Karpas-422 (cell line): ENCODE measurements around the gene ANG. TPM values are rescaled to one million over a fixed set of nuclear protein-coding genes. Genes with fewer than 3 reads are reported as not detected.
"Not testable (repeated sequence)": the region's sequence is repeated elsewhere in the genome, so short reads cannot be mapped to it uniquely, and the experiment has no call there.

ENCODE experiments used
- DNase-seq: peaks from one replicate; pipeline ENCODE4 v3.0.0-alpha.2; 2015
- H2AFZ ChIP-seq: fragments of 200-600 bp; sonication (generic); 2 replicates; pipeline ENCODE4 v1.6.1; 2014; ENCODE audit warnings: antibody characterized with exemption, low read length, mixed read lengths
- H3K27ac ChIP-seq: fragments of 200-600 bp; sonication (generic); 2 replicates; pipeline ENCODE4 v1.5.1; 2014; ENCODE audit warnings: mild to moderate bottlenecking, low read length, moderate library complexity
- H3K27me3 ChIP-seq: fragments of 200-600 bp; sonication (generic); 2 replicates; pipeline ENCODE4 v1.6.1; 2014; ENCODE audit warnings: low read length, mixed read lengths
- H3K36me3 ChIP-seq: fragments of 200-600 bp; sonication (generic); 2 replicates; pipeline ENCODE4 v1.6.1; 2014; ENCODE audit warnings: low read length, mixed read lengths; ENCODE audit not compliant: insufficient read depth
- H3K4me1 ChIP-seq: fragments of 200-600 bp; sonication (generic); 2 replicates; pipeline ENCODE4 v1.6.1; 2014; ENCODE audit warnings: mild to moderate bottlenecking, low read length, mixed read lengths
- H3K4me2 ChIP-seq: fragments of 200-600 bp; sonication (generic); 2 replicates; pipeline ENCODE4 v1.6.1; 2014; ENCODE audit warnings: low read length, low read depth, mild to moderate bottlenecking; ENCODE audit not compliant: poor library complexity, severe bottlenecking
- H3K4me3 ChIP-seq: fragments of 200-600 bp; sonication (generic); 2 replicates; pipeline ENCODE4 v1.5.1; 2014; ENCODE audit warnings: mild to moderate bottlenecking, antibody characterized with exemption, low read length, mixed read lengths
- H3K79me2 ChIP-seq: fragments of 200-600 bp; sonication (generic); 2 replicates; pipeline ENCODE4 v1.6.1; 2014; ENCODE audit warnings: mild to moderate bottlenecking, low read length, mixed read lengths
- H3K9ac ChIP-seq: fragments of 200-600 bp; sonication (generic); 2 replicates; pipeline ENCODE4 v1.6.0; 2014; ENCODE audit warnings: low read length
- H3K9me2 ChIP-seq: fragments of 200-600 bp; sonication (generic), shearing (Covaris generic); replicated peaks from 2 replicates; pipeline ENCODE4 v1.6.0; 2014; ENCODE audit warnings: mild to moderate bottlenecking, low read length, moderate library complexity; ENCODE audit not compliant: insufficient read depth
- H3K9me3 ChIP-seq: fragments of 300-700, 200-600 bp; sonication (generic); 2 replicates; pipeline ENCODE4 v1.6.1; 2014; ENCODE audit warnings: low read length, mixed read lengths
- H4K20me1 ChIP-seq: fragments of 200-600 bp; sonication (generic); 2 replicates; pipeline ENCODE4 v1.6.1; 2014; ENCODE audit warnings: mild to moderate bottlenecking, antibody characterized with exemption, low read length, low read depth; ENCODE audit not compliant: insufficient read depth
- small RNA-seq: library from RNA; depleted of rRNA; stranded (forward); fragments of <200 nt; gene quantifications from one replicate; pipeline ENCODE3, GENCODE V24; 2014
- total RNA-seq: library from RNA; depleted of rRNA; stranded (reverse); fragments of >200 nt; shearing (Covaris generic); gene quantifications from 2 replicates; pipeline ENCODE4 v1.2.3, GENCODE V29; 2014; ENCODE audit warnings: low replicate concordance; rRNA removed

The ANG gene
- total RNA-seq, 1 experiment from 2014 or later, result 1.9 TPM

GRCh38 chr14:20732979-20733635 is 44.5 kb downstream of the ANG start:
- no peak for DNase-seq
- Histone ChIP-seq H3K4me3 (no peak overlapping the region), H3K9ac (no peak overlapping the region), H3K79me2 (no peaks in the 10 kb centered on the region), H3K27me3 (no peaks in the 10 kb centered on the region; the same call in 1 of the 2 replicates), H2AFZ (no peak overlapping the region), H4K20me1 (no peaks in the 10 kb centered on the region), H3K27ac (no peak overlapping the region), H3K36me3 (no peaks in the 10 kb centered on the region), H3K9me3 (no peaks in the 10 kb centered on the region), H3K9me2 (no peaks in the 10 kb centered on the region), H3K4me2 (no peak overlapping the region), H3K4me1 (no peaks in the 10 kb centered on the region)

GRCh38 chr14:20733684-20734429 is 45.3 kb downstream of the ANG start:
- no peak overlapping the region for H3K9ac ChIP-seq
- H3K4me1 ChIP-seq, result no peaks in the 10 kb centered on the region
- H3K9me2 ChIP-seq, result no peaks in the 10 kb centered on the region
- no peak overlapping the region for H2AFZ ChIP-seq
- H3K4me2 ChIP-seq, result no peak overlapping the region
- DNase-seq, result no peak
- no peak overlapping the region for H3K4me3 ChIP-seq
- H3K9me3 ChIP-seq, result no peaks in the 10 kb centered on the region
- H3K36me3 ChIP-seq, result no peaks in the 10 kb centered on the region
- H3K79me2 ChIP-seq, result no peaks in the 10 kb centered on the region
- H4K20me1 ChIP-seq, result no peaks in the 10 kb centered on the region
- no peaks in the 10 kb centered on the region; the same call in 1 of the 2 replicates for H3K27me3 ChIP-seq
- no peak overlapping the region for H3K27ac ChIP-seq

- no peaks in the 10 kb centered on the region for H4K20me1 ChIP-seq
- H3K79me2 ChIP-seq, result no peaks in the 10 kb centered on the region
- H3K9me3 ChIP-seq, result no peaks in the 10 kb centered on the region
- H3K4me3 ChIP-seq, result no peak overlapping the region
- DNase-seq, result no peak
- H3K36me3 ChIP-seq, result no peaks in the 10 kb centered on the region
- H3K9ac ChIP-seq, result no peak overlapping the region
- no peaks in the 10 kb centered on the region for H3K9me2 ChIP-seq
- peaks cover 2% of the 10 kb centered on the region for H3K27me3 ChIP-seq
- H3K4me1 ChIP-seq, result no peaks in the 10 kb centered on the region
- H2AFZ ChIP-seq, result no peak overlapping the region
- H3K27ac ChIP-seq, result no peak overlapping the region
- no peak overlapping the region for H3K4me2 ChIP-seq
Observed at GRCh38 chr14:20734430-20734806, 45.9 kb downstream of the ANG start.

GRCh38 chr14:20738292-20738691 is 49.7 kb downstream of the ANG start:
- not testable (repeated sequence) for H3K79me2 ChIP-seq, DNase-seq, H3K9ac ChIP-seq, H2AFZ ChIP-seq, H3K9me2 ChIP-seq, H3K27me3 ChIP-seq, H3K36me3 ChIP-seq, H3K27ac ChIP-seq, H3K4me2 ChIP-seq, H3K4me3 ChIP-seq, H3K4me1 ChIP-seq, H3K9me3 ChIP-seq, H4K20me1 ChIP-seq

GRCh38 chr14:20742132-20742531 is 53.6 kb downstream of the ANG start:
- H3K79me2 ChIP-seq, result no peaks in the 10 kb centered on the region
- H4K20me1 ChIP-seq, result no peaks in the 10 kb centered on the region
- H3K27ac ChIP-seq, result no peak overlapping the region
- no peaks in the 10 kb centered on the region for H3K9me3 ChIP-seq
- DNase-seq, result no peak
- H3K4me3 ChIP-seq, result no peak overlapping the region
- peaks cover 2% of the 10 kb centered on the region; the same call in 1 of the 2 replicates for H3K27me3 ChIP-seq
- H3K4me2 ChIP-seq, result no peak overlapping the region
- H2AFZ ChIP-seq, result no peak overlapping the region
- H3K4me1 ChIP-seq, result no peaks in the 10 kb centered on the region
- no peaks in the 10 kb centered on the region for H3K36me3 ChIP-seq
- no peak overlapping the region for H3K9ac ChIP-seq
- H3K9me2 ChIP-seq, result no peaks in the 10 kb centered on the region

GRCh38 chr14:20743556-20743955 is 55.0 kb downstream of the ANG start:
- Histone ChIP-seq H4K20me1 (no peaks in the 10 kb centered on the region), H2AFZ (no peak overlapping the region), H3K27ac (no peak overlapping the region), H3K79me2 (no peaks in the 10 kb centered on the region), H3K9ac (no peak overlapping the region), H3K4me3 (no peak overlapping the region), H3K4me2 (no peak overlapping the region), H3K36me3 (no peaks in the 10 kb centered on the region), H3K4me1 (no peaks in the 10 kb centered on the region), H3K9me2 (no peaks in the 10 kb centered on the region), H3K9me3 (no peaks in the 10 kb centered on the region), H3K27me3 (peaks cover 2% of the 10 kb centered on the region; the same call in 1 of the 2 replicates)
- DNase-seq, result no peak

Small RNA genes lying within 50 kb of the gene (small RNA-seq; reads per million reads assigned to genes)
- gene RF00019, result not detected

Other genes starting within 250 kb of the ANG start
- gene OSGEP, start 234.0 kb upstream of the ANG start, total RNA-seq, result 63.0 and 84.1 TPM in 2 replicates
- gene APEX1, start 233.5 kb upstream of the ANG start, total RNA-seq, result 97.8 and 118 TPM in 2 replicates
- gene PIP4P1, start 227.3 kb upstream of the ANG start, total RNA-seq, result 29.4 and 45.2 TPM in 2 replicates
- 104 and 138 TPM in 2 replicates for gene PNP, start 219.4 kb upstream of the ANG start, total RNA-seq
- not detected in 2 replicates for gene RNASE10, start 183.2 kb upstream of the ANG start, total RNA-seq
- gene RNASE9, start 127.7 kb upstream of the ANG start, total RNA-seq, result not detected in 2 replicates
- not detected in 2 replicates for gene RNASE11, start 100.8 kb upstream of the ANG start, total RNA-seq
- not detected in 2 replicates for gene RNASE12, start 97.4 kb upstream of the ANG start, total RNA-seq
- not detected in 2 replicates for gene OR6S1, start 47.1 kb upstream of the ANG start, total RNA-seq
- 0.48 and 0.54 TPM in 2 replicates for gene RNASE4, start 4.2 kb upstream of the ANG start, total RNA-seq
- gene EDDM3A, start 57.1 kb downstream of the ANG start, total RNA-seq, result not detected in 2 replicates
- gene EDDM3B, start 79.6 kb downstream of the ANG start, total RNA-seq, result 0.22 TPM in 1 of 2 replicates, not detected in the other
- not detected in 2 replicates for gene RNASE6, start 92.5 kb downstream of the ANG start, total RNA-seq
- gene RNASE1, start 114.1 kb downstream of the ANG start, total RNA-seq, result not detected in 2 replicates
- gene RNASE3, start 202.6 kb downstream of the ANG start, total RNA-seq, result not detected in 2 replicates